HepG2 (cell line): ENCODE results near the gene TESPA1. TPM values are rescaled to one million over a fixed set of nuclear protein-coding genes. Genes with fewer than 3 reads are reported as not detected.

Experiments used
- ATAC-seq: fragments of 200-7000 bp; cut with Tn5 transposase; 3 replicates; pipeline ENCODE4 v1.9.1; 2020; ENCODE audit warnings: mild to moderate bottlenecking, moderate library complexity
- BruUV-seq: library from RNA; stranded (reverse); fragments of 400-500 nt; replicated peaks from 2 replicates; lab custom pipeline; 2021; lab: Mats Ljungman, UMichigan
- CTCF ChIA-PET: fragments of 300-600 bp; formaldehyde crosslinking; extraction: SDS; loops from one replicate; lab custom pipeline; 2021; ENCODE audit warnings: low total read pairs, inconsistent platforms, low intra/inter-chr PET ratio; lab: Yijun Ruan, JAX
- POLR2A ChIA-PET: fragments of 350-600 bp; sonication (Branson Sonifier 250); formaldehyde crosslinking; loops from one replicate; lab custom pipeline; 2020; ENCODE audit warnings: antibody characterized with exemption, inconsistent platforms; lab: Yijun Ruan, JAX
- DNase-seq: peaks from one replicate; pipeline ENCODE4 v3.0.0-alpha.2; 2015; ENCODE audit warnings: low spot score
- FAIRE-seq: peaks from 3 replicates; lab custom pipeline; 2011; peaks lifted over from hg19 to GRCh38; lab: Jason Lieb, UNC
- H2AFZ ChIP-seq: one replicate; pipeline ENCODE4 v1.6.1; 2011; ENCODE audit warnings: low read length, inconsistent platforms
- H3K27ac ChIP-seq: fragments of 300-600 bp; 3 replicates; pipeline ENCODE4 v1.8.0; 2011; ENCODE audit warnings: mixed run types, mild to moderate bottlenecking, mixed read lengths, low read length, inconsistent platforms; ENCODE audit not compliant: insufficient read depth; ENCODE audit errors: extremely low read length
- H3K27me3 ChIP-seq, 2 experiments: fragments of 200-600 bp in 1 of 2; 2 replicates in 1 of 2; 3 replicates in 1 of 2; pipeline versions ENCODE4 v1.6.0 to v1.8.0; 2011; ENCODE audit warnings: low read length in 2 of 2, mild to moderate bottlenecking in 2 of 2, moderate library complexity in 2 of 2, inconsistent platforms in 1 of 2; ENCODE audit not compliant: insufficient read depth in 2 of 2, control insufficient read depth in 1 of 2
- H3K36me3 ChIP-seq, 2 experiments: fragments of 200-600 bp in 1 of 2; replicated peaks in 1 of 2; 2 replicates in 1 of 2; 3 replicates in 1 of 2; pipeline versions ENCODE4 v1.5.1 to v1.8.0; 2011; ENCODE audit warnings: low read length in 2 of 2, inconsistent platforms in 1 of 2; ENCODE audit not compliant: insufficient read depth in 2 of 2, control insufficient read depth in 1 of 2
- H3K4me1 ChIP-seq: 2 replicates; pipeline ENCODE4 v1.5.1; 2012; ENCODE audit warnings: low read length, inconsistent platforms; ENCODE audit not compliant: insufficient read depth
- H3K4me2 ChIP-seq: 2 replicates; pipeline ENCODE4 v1.6.0; 2011; ENCODE audit warnings: low read depth, low read length, inconsistent platforms
- H3K4me3 ChIP-seq, 3 experiments: fragments of 200-600 bp in 1 of 3; sonication (generic), shearing (Covaris generic) in 1 of 3; replicated peaks in 1 of 3; 2 replicates each; pipeline ENCODE4 v1.5.1; 2011 to 2016; ENCODE audit warnings: low read length in 3 of 3, inconsistent platforms in 2 of 3, low read depth in 2 of 3, mild to moderate bottlenecking in 2 of 3, control low read depth in 1 of 3, mixed read lengths in 1 of 3; ENCODE audit not compliant: insufficient read depth in 1 of 3
- H3K79me2 ChIP-seq: one replicate; pipeline ENCODE4 v1.6.1; 2011; ENCODE audit warnings: low read length, inconsistent platforms; ENCODE audit not compliant: insufficient read depth
- H3K9ac ChIP-seq: 2 replicates; pipeline ENCODE4 v1.6.0; 2011; ENCODE audit warnings: mild to moderate bottlenecking, low read depth, low read length, inconsistent platforms; ENCODE audit not compliant: insufficient read depth
- H3K9me3 ChIP-seq: 2 replicates; pipeline ENCODE4 v1.5.1; 2012; ENCODE audit warnings: mild to moderate bottlenecking, low read length
- H4K20me1 ChIP-seq: 2 replicates; pipeline ENCODE4 v1.6.0; 2011; ENCODE audit warnings: inconsistent platforms, mild to moderate bottlenecking, low read length, moderate library complexity; ENCODE audit not compliant: insufficient read depth
- KLF6 ChIP-seq: IDR thresholded peaks from 2 replicates; pipeline ENCODE4 v1.8.0; 2016; ENCODE audit warnings: missing biosample characterization, missing genetic modification reagents
- NFIB ChIP-seq: sonication (generic); formaldehyde crosslinking; IDR thresholded peaks from 2 replicates; pipeline ENCODE4 v1.9.0; 2021; ENCODE audit warnings: missing genetic modification reagents, mild to moderate bottlenecking, borderline replicate concordance
- POGZ ChIP-seq: sonication (generic); formaldehyde crosslinking; IDR thresholded peaks from 2 replicates; pipeline ENCODE4 v1.4.0; 2020; ENCODE audit warnings: mild to moderate bottlenecking, missing genetic modification reagents
- POLR2AphosphoS5 ChIP-seq: IDR thresholded peaks from 2 replicates; pipeline ENCODE4 v1.6.1; 2012; ENCODE audit warnings: low read depth, low read length
- SPEN ChIP-seq: sonication (generic); formaldehyde crosslinking; IDR thresholded peaks from 2 replicates; pipeline ENCODE4 v1.5.1; 2020; ENCODE audit warnings: low read depth, mild to moderate bottlenecking, missing genetic modification reagents
- SRY ChIP-seq: sonication (generic); formaldehyde crosslinking; IDR thresholded peaks from 2 replicates; pipeline ENCODE4 v1.8.0; 2022; ENCODE audit warnings: mild to moderate bottlenecking, missing genetic modification reagents
- ZNF367 ChIP-seq: sonication (generic); formaldehyde crosslinking; IDR thresholded peaks from 2 replicates; pipeline ENCODE4 v1.4.0; 2020; ENCODE audit warnings: missing genetic modification reagents, borderline replicate concordance
- ZNF468 ChIP-seq: sonication (generic); formaldehyde crosslinking; IDR thresholded peaks from 2 replicates; pipeline ENCODE4 v1.8.0; 2022; ENCODE audit warnings: mild to moderate bottlenecking, moderate library complexity, missing genetic modification reagents
- ZNF598 ChIP-seq: sonication (generic); formaldehyde crosslinking; IDR thresholded peaks from 2 replicates; pipeline ENCODE4 v1.5.1; 2020; ENCODE audit warnings: mild to moderate bottlenecking, missing genetic modification reagents, borderline replicate concordance
- ZNF839 ChIP-seq: sonication (generic); formaldehyde crosslinking; IDR thresholded peaks from 2 replicates; pipeline ENCODE4 v1.4.0; 2020; ENCODE audit warnings: missing genetic modification reagents, mild to moderate bottlenecking, borderline replicate concordance
- WGBS: methylation state at CpG from one replicate; pipeline ENCODE4 v1.1.6; 2017; ENCODE audit warnings: low lambda C conversion rate; 5-methylcytosine and 5-hydroxymethylcytosine counted together
- in situ Hi-C: cut with HindIII; loops from 2 replicates; pipeline ENCODE4 v1.10.0; 2017; ENCODE audit warnings: low pct_unique_long_range_greater_than_20kb; ENCODE audit not compliant: extremely low pct_ligation_motif_present
- intact Hi-C: fragments of 100-400 bp; cut with micrococcal nuclease; formaldehyde crosslinking; loops from one replicate; pipeline ENCODE4 v1.10.0; 2022; ENCODE audit not compliant: unreplicated experiment
- polyA plus RNA-seq, 8 experiments: library from polyadenylated mRNA; depleted of rRNA in 3 of 8; stranded (reverse) in 7 of 8; unstranded in 1 of 8; fragments of >200 nt; fragmentation: Illumina TruSeq in 4 of 8; extraction: Trizol in 4 of 8; gene quantifications; 2 replicates each; pipeline versions ENCODE4 v1.2.1 to v1.2.3, GENCODE V29; 2011 to 2016; ENCODE audit warnings: low read depth in 4 of 8, missing spikeins in 1 of 8, mixed read lengths in 1 of 8; ENCODE audit not compliant: insufficient read depth in 1 of 8
- total RNA-seq, 5 experiments: library from RNA; depleted of rRNA; stranded (reverse); fragments of >200 nt; fragmentation: Illumina TruSeq; extraction: Trizol; gene quantifications; 2 replicates each; pipeline ENCODE4 v1.2.3, GENCODE V29; 2016; ENCODE audit warnings: low read depth in 1 of 5
- TF ChIP-seq, protein P1 (sequence below): sonication (generic); formaldehyde crosslinking; IDR thresholded peaks from 2 replicates; pipeline ENCODE4 v1.5.1; 2020; ENCODE audit warnings: mild to moderate bottlenecking, missing genetic modification reagents
- TF ChIP-seq, protein P2 (sequence below): sonication (generic); formaldehyde crosslinking; IDR thresholded peaks from 2 replicates; pipeline ENCODE4 v1.4.0; 2020; ENCODE audit warnings: missing genetic modification reagents, mild to moderate bottlenecking, borderline replicate concordance
- TF ChIP-seq, protein P3 (sequence below): sonication (generic); formaldehyde crosslinking; IDR thresholded peaks from 2 replicates; pipeline ENCODE4 v1.5.0; 2020; ENCODE audit warnings: missing genetic modification reagents
- TF ChIP-seq, protein P4 (sequence below): sonication (generic); formaldehyde crosslinking; IDR thresholded peaks from 2 replicates; pipeline ENCODE4 v1.4.0; 2020; ENCODE audit warnings: missing genetic modification reagents
- TF ChIP-seq, protein P5 (sequence below): sonication (generic); formaldehyde crosslinking; IDR thresholded peaks from 2 replicates; pipeline ENCODE4 v1.5.0; 2020; ENCODE audit warnings: missing genetic modification reagents

TESPA1 gene
- total and polyA plus RNA-seq, 2 of the 13 experiments (the other 11 are each of a cell fraction or from before 2014, with no cell fraction given): not detected

- TF ChIP-seq, protein P1, sequence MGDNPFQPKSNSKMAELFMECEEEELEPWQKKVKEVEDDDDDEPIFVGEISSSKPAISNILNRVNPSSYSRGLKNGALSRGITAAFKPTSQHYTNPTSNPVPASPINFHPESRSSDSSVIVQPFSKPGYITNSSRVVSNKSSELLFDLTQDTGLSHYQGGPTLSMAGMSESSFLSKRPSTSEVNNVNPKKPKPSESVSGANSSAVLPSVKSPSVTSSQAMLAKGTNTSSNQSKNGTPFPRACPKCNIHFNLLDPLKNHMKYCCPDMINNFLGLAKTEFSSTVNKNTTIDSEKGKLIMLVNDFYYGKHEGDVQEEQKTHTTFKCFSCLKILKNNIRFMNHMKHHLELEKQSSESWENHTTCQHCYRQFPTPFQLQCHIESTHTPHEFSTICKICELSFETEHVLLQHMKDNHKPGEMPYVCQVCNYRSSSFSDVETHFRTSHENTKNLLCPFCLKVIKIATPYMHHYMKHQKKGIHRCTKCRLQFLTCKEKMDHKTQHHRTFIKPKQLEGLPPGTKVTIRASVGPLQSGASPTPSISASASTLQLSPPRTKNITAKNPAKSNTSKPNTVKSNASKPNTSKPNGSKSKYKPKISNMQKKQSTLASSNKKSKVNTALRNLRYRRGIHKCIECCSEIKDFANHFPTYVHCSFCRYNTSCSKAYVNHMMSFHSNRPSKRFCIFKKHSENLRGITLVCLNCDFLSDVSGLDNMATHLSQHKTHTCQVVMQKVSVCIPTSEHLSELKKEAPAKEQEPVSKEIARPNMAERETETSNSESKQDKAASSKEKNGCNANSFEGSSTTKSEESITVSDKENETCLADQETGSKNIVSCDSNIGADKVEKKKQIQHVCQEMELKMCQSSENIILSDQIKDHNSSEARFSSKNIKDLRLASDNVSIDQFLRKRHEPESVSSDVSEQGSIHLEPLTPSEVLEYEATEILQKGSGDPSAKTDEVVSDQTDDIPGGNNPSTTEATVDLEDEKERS (CRISPR knock-in tag): no peak
- TF ChIP-seq POGZ (CRISPR knock-in tag) (no peak), POLR2AphosphoS5 (no peak), SPEN (CRISPR knock-in tag) (no peak), NFIB (CRISPR knock-in tag) (no peak)
- TF ChIP-seq, protein P2, sequence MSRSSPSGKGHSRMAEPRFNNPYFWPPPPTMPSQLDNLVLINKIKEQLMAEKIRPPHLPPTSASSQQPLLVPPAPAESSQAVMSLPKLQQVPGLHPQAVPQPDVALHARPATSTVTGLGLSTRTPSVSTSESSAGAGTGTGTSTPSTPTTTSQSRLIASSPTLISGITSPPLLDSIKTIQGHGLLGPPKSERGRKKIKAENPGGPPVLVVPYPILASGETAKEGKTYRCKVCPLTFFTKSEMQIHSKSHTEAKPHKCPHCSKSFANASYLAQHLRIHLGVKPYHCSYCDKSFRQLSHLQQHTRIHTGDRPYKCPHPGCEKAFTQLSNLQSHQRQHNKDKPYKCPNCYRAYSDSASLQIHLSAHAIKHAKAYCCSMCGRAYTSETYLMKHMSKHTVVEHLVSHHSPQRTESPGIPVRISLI (CRISPR knock-in tag): no peak
Measured at GRCh38 chr12:54949073-54949711, 35.4 kb downstream of the TESPA1 start (continued).

- H2AFZ ChIP-seq: no peak overlapping the region
- CTCF ChIA-PET: no interaction called here
- no peak for TF ChIP-seq ZNF598 (CRISPR knock-in tag)
- TF ChIP-seq, protein P3, sequence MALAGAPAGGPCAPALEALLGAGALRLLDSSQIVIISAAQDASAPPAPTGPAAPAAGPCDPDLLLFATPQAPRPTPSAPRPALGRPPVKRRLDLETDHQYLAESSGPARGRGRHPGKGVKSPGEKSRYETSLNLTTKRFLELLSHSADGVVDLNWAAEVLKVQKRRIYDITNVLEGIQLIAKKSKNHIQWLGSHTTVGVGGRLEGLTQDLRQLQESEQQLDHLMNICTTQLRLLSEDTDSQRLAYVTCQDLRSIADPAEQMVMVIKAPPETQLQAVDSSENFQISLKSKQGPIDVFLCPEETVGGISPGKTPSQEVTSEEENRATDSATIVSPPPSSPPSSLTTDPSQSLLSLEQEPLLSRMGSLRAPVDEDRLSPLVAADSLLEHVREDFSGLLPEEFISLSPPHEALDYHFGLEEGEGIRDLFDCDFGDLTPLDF: no peak
- no peak for TF ChIP-seq ZNF839 (CRISPR knock-in tag)
- TF ChIP-seq, protein P4, sequence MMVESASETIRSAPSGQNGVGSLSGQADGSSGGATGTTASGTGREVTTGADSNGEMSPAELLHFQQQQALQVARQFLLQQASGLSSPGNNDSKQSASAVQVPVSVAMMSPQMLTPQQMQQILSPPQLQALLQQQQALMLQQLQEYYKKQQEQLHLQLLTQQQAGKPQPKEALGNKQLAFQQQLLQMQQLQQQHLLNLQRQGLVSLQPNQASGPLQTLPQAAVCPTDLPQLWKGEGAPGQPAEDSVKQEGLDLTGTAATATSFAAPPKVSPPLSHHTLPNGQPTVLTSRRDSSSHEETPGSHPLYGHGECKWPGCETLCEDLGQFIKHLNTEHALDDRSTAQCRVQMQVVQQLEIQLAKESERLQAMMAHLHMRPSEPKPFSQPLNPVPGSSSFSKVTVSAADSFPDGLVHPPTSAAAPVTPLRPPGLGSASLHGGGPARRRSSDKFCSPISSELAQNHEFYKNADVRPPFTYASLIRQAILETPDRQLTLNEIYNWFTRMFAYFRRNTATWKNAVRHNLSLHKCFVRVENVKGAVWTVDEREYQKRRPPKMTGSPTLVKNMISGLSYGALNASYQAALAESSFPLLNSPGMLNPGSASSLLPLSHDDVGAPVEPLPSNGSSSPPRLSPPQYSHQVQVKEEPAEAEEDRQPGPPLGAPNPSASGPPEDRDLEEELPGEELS (CRISPR knock-in tag): no peak
- TF ChIP-seq, protein P5, sequence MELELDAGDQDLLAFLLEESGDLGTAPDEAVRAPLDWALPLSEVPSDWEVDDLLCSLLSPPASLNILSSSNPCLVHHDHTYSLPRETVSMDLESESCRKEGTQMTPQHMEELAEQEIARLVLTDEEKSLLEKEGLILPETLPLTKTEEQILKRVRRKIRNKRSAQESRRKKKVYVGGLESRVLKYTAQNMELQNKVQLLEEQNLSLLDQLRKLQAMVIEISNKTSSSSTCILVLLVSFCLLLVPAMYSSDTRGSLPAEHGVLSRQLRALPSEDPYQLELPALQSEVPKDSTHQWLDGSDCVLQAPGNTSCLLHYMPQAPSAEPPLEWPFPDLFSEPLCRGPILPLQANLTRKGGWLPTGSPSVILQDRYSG: no peak
- TF ChIP-seq SRY: no peak
- no peak for TF ChIP-seq ZNF367 (CRISPR knock-in tag)
- TF ChIP-seq KLF6 (CRISPR knock-in tag): no peak
- TF ChIP-seq ZNF468 (CRISPR knock-in tag): no peak
Measured at GRCh38 chr12:54948171-54948570, 36.4 kb downstream of the TESPA1 start.

More at GRCh38 chr12:54948171-54948570, 36.4 kb downstream of the TESPA1 start:
- intact Hi-C loops (no loop called here), in situ Hi-C loops (no loop called here)
- Histone ChIP-seq H3K27ac (no peak overlapping the region), H3K9ac (no peak overlapping the region), H3K4me3 (no peak overlapping the region), H3K4me2 (no peak overlapping the region), H4K20me1 (no peaks in the 10 kb centered on the region), H3K4me1 (no peaks in the 10 kb centered on the region), H3K27me3 (peaks cover 0 to 4% of the 10 kb centered on the region in 2 experiments; a peak in 2 of 5 replicates), H3K9me3 (no peaks in the 10 kb centered on the region), H3K79me2 (no peaks in the 10 kb centered on the region), H3K36me3 (no peaks in the 10 kb centered on the region)
- ATAC-seq (no peak), DNase-seq (no peak), FAIRE-seq (no peak)
- WGBS: 25% methylated on average over 1 of the region's 1 CpG
- BruUV-seq: no TSS peak
- POLR2A ChIA-PET: no interaction called here
